Measurements from ENCODE around the gene GNAS. TPM values are rescaled to one million over a fixed set of nuclear protein-coding genes. Genes with fewer than 3 reads are reported as not detected.

The GNAS gene
- total RNA-seq, 1 donor from 2014 or later = 375 TPM

DNA sequence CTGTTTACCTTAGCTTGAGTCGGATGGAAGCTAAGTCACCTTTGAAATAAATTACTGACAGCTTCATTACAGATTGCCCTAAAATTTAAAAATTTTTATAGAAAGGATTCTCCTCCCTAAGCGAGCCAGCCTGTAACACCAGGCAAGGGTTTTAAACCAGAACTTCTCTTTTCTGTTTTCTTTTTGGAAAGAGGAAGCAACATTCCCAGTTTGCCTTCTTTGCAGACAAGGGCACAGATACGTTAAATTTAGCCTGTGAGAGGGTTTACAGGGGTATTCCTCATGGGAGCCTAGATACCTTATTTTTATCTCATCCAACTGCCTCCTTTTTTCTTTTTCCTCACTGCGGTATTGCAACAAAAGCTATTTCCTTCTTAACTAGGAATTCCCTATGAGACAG is 45.0 kb downstream of the GNAS start:
- no peak for DNase-seq (ENCODE audit: low read depth in 2 of 2)

DNA sequence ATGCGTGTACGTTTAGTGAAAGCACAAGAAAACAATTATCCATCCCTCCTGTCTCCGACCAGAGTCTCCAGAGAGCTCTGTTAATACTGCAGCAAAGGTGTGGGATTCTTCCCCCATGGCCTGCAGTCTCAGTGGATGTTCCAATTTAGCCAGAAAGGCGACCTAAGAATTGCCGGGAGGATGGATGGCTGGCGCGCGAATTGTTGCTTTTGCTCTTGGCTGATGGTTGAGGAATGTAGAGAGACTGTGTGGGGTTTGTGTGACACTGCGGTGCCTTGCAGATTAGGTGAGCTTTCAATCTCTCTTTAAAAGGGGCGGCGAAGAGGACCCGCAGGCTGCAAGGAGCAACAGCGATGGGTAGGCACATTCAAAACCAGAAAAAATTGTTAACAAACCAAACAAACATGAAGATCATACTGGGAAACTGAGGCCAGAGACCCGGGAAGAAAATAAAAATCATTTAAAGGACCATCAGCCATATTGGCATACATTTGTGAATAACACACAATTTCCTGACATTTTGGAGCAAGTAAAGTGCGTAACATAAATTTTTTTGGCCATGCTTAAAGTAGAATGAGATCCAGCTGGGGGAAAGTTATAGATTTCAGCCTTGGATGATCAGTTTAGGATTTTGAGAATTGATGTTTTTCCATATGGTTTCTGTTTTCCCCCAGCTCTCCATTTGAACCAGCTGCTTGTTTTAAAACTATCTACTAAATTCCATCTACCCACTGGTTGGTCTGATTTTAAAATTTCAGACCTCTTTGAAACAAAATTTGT is 46.3 kb downstream of the GNAS start:
- DNase-seq (ENCODE audit: low read depth in 2 of 2) = no peak

DNA sequence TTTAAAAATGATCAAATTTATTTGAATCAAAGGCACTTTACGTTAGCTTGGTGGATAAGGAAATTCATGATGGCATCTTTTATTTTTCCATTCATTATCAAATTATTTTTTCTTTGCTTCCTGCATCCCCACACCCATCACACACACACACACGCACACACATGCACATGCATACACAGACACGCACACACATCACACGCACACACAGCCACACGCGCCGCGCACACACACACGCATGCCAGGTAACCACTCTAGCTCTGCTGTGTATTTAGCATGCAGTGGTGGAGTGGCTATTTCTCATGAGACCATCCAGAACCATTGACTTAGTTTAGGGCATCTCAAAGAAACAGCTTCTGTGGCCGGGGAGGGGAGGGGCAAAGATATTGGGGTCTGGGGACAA is 47.0 kb downstream of the GNAS start:
- no peak for DNase-seq (ENCODE audit: low read depth in 2 of 2)

DNA sequence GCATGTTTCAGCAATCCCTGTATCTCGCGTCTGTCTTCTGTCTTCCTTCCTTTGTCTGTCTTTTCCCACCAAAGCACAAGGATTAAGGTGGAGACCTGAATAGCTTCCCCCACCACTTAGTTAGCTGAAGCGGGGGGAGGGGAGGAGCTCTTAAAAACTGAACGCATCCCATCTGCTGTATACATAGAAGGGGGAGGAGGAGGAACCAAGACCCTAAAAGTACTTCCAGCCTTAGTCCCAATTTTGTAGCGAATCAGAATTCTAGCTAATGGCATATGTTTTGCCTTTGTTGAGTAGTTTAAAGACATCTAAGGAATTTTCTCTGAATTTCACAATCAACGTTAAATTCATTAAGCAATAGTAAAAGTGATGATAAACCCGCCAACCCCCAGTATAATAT is 47.9 kb downstream of the GNAS start:
- no peak for DNase-seq (ENCODE audit: low read depth in 2 of 2)

DNA sequence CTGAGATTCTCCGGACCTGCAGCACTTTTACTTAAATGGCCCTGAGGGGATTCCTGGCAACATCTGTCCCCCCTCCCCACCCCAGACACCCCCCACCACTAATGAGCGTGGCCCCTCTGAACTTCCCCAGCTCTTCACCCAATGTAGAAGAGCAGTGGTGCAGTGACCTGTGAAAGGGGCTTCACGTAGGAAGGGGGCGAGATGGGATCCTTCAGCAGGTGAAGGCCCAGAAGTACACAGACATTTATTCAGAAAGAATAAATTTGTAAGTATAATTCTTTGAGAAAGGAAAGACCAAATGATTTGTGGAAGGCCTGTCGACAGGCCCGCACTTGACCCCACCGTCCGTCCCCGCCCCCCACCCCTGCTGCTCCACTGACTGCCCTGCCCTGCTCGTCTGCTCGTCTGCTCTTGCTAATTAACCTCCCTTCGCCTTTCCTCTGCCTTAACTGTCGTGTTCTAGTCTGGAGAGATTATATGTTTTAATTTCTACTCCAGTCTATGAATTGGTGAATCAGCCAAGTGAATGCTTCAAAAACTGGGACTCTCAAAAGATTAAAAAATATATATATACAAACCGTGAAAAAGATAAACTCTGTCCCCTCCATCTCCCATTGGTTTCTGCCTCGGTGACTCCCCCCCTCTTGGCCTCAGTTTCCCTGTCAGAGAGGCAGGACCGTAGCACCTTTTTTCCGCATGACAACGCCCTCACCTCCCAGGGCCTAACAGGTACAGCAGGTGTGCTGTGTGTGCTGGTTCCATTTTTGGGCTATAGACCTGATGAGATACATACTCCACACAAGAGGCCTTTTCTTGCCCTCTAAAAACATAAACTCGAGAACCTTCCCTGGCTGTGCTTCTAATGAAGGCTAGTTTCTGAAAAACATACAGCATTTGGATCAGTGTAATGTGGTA is 49.2 kb downstream of the GNAS start:
- no peak for DNase-seq (ENCODE audit: low read depth in 2 of 2)

DNA sequence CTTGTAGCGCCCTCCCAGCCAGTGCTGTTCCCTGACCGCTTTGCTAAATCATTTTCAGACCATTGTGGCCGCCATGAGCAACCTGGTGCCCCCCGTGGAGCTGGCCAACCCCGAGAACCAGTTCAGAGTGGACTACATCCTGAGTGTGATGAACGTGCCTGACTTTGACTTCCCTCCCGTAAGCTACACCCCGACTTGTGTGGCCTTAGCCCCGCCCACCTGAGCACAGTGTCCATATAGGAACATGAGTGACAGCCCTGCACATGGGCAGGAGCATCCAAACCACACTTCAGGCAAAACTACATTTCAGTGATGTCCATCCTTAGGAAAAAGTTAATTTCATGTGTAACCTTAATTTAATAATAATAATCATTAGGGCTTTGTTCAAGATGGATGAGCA is 51.1 kb downstream of the GNAS start:
- no peak for DNase-seq (ENCODE audit: low read depth in 2 of 2)

DNA sequence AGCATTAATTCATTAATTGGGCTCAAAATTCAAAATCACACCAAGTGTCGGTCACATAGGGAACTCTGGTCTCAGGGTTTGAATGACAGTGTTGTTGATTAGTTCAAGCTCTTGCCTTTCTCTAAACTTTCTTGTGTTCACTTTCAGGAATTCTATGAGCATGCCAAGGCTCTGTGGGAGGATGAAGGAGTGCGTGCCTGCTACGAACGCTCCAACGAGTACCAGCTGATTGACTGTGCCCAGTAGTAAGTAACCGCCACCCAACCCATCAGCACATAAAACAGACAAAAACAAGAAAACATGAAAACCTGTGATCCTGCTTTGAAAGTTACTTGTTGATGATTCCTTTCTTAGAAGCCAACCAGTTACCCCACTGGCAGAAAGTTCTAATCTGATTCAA is 52.7 kb downstream of the GNAS start:
- no peak for DNase-seq (ENCODE audit: low read depth in 2 of 2)

DNA sequence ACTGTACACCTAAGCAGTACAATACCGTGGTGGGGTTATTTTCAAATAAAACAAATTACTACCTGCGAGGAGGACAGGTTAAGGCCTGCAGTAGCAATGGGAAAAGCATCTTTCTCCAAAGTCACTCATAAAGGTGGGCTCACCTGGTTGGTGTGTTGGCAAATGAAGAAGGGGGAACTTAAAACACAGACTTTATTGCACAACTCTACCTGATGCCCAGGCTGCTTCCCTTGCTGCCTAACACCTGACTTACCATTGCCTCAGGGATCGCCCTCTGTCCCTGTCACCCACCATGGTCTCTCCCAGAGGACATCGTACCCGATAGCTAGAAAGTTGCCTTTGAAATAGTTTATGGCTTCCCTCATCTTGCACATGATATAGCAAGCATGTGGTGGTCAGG is 53.6 kb downstream of the GNAS start:
- DNase-seq (ENCODE audit: low read depth in 2 of 2) = no peak

DNA sequence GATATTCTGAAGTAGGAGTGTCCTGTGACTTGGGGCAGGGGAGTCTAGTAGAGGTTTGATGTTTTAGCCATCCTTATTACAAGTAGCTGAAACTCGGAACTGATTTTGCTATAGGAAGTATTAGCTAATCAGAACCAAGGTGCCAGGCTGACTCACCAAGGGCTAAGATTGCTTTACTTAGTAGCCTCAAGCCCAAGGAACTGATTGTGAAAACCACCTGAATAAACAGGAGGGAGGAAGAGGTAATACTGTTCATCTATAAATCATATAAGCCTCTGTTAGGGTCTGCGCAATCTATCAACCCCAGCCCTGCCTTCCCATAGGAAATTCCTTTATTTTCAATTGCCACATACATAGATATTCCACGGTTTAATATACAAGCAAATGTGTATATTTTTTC is 54.4 kb downstream of the GNAS start:
- DNase-seq (ENCODE audit: low read depth in 2 of 2) = peak in 1 of 2 donors; percentile 80

DNA sequence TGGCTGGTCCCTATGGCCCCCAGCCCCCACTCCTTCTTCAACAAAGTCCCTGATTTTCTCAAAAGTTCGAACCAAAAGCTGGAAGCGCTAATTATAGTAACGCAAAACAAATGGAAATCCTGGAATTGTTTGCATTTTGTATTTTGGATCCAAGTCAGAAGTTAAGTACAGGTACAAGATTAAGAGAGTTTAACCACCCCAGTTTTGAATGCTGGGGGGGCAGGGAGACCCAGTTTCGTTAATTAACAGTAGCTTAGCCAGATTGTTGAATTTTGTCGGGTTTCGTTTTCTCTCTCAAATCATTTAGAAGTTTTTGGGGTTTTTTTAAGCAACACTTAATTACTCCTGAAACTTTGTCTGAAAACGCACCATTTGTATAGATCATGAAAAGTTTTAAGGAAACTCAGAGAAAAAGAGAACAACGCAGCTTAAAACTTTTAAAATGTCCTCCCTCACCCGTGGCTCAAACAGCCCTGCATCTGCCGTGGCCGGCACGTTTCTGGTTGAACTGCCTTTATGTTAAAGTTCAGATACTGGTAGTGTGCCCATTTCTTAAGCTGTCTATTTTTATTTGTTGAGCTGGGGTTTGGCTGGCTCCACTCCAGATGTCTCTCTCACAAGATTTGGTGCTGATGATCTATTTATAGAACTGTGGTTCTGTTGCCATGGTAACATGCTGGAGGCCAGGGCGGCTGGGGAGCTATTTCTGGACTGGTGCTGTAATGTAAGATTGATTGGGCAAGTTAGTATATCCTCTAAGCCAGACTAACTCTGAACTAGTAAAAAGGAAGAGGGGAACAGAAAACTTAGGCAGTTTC is 55.0 kb downstream of the GNAS start:
- peak; percentile 91 to 98 for DNase-seq (ENCODE audit: low read depth in 2 of 2)

DNA sequence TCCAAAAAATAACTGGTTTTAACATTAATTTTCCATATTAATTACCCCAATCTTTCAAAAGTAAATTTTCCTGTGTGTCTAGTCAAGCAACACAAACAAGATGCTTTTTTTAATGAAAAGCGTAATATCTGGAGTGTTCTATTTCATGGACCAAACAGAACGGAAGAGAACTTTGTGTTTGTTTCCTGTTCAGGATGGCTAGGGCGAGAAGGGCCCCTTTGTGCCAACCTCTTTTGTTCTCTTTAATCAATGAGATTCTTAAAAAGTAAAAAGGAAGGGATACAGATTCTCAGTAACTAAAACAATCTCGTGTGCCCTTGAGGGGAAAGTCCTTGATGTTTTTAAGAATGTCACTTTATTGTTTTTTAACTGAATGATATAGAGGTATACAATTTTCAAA is 55.7 kb downstream of the GNAS start:
- DNase-seq (ENCODE audit: low read depth in 2 of 2) = peak; percentile 37 to 50

DNA sequence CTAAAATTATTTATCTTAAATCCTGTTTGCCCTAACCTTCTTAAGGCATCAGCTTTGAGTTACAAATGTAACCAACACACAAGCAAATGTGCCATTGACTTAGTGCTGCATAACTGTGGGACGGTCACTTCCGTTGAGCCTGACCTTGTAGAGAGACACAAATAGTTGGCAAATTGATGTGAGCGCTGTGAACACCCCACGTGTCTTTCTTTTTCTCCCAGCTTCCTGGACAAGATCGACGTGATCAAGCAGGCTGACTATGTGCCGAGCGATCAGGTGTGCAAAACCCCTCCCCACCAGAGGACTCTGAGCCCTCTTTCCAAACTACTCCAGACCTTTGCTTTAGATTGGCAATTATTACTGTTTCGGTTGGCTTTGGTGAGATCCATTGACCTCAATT is 56.4 kb downstream of the GNAS start:
- DNase-seq (ENCODE audit: low read depth in 2 of 2) = peak in 1 of 2 donors; percentile 31

DNA sequence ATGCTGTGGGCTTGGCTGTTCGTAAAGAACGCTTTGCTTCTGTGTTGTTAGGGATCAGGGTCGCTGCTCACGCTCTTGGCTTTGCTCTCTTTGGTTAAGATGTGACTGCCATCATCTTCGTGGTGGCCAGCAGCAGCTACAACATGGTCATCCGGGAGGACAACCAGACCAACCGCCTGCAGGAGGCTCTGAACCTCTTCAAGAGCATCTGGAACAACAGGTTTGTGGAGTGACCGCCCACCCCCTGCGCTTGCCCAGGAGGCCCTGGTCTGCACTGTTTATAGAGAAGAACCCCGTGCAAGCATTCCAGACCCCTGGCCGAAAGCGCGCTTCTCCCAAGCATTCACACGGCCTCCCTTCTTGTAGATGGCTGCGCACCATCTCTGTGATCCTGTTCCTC is 57.1 kb downstream of the GNAS start:
- DNase-seq (ENCODE audit: low read depth in 2 of 2) = no peak

DNA sequence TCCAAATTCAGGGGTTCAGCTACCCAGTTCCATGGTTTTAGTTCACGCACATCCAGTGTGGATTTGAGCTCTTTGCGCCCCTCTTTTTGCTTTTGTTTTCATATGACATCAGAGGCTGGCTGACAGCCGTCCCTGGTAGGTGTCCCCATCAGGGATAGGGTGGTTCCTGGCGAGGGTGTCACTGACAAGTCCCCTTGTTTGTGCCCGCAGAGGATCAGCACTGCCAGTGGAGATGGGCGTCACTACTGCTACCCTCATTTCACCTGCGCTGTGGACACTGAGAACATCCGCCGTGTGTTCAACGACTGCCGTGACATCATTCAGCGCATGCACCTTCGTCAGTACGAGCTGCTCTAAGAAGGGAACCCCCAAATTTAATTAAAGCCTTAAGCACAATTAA is 58.0 kb downstream of the GNAS start:
- no peak for DNase-seq (ENCODE audit: low read depth in 2 of 2)

DNA sequence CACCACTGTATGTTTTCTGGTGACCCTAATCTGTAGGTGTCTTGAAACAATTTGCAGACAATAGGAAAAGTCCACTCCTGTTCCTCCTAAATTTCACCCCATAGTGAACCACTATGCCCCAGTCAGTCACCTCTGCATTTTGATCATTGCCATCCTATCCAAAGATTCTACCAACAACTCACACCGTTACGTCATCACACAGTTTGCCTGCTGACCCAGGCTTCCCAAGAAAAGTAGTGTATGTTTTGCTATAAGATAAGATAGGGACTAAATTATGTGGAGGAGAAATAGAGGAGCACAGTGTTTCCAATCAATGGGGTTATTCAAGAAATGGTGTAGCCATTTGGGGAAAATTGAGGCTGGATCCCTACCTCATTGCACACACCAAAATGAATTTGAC is 58.8 kb downstream of the GNAS start:
- no peak for DNase-seq (ENCODE audit: low read depth in 2 of 2)

DNA sequence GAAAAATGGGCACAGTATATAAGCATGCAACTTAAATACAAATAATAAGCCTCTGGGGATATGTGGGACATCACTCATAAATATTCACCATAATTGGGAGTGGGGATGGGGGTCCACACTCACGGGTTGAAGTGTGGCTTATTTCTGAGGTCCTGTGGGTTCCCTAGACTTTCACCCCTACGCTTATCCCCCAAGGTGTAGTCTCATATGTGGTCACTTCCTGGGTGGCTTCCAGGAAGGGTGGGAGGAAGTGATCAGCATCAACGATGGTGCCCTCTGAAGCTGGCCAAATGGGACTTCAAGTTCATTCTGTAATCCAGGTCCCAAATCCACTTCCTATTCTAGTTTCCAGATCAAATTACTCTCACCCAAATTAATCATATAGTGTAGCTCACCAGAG is 59.5 kb downstream of the GNAS start:
- DNase-seq (ENCODE audit: low read depth in 2 of 2) = no peak

DNA sequence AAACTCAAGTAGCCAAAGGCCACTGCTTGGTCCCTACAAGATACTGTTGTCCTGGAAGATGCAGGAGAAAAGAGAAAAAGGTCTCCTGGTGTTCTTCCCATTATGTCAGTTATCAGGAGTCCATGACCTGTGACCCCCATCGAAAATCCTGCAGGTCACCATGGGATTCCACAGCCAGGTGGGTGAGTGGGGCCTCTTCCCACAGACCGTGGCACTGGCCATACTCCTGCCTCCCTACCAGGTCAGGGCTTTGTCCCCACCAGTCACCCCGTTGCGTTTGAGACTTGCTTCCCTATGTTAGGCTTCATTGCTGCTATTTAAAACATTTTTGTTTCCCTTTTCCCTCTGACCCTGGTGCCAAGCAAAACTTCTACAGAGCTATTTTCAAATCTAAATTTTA is 60.6 kb downstream of the GNAS start:
- DNase-seq (ENCODE audit: low read depth in 2 of 2) = no peak

DNA sequence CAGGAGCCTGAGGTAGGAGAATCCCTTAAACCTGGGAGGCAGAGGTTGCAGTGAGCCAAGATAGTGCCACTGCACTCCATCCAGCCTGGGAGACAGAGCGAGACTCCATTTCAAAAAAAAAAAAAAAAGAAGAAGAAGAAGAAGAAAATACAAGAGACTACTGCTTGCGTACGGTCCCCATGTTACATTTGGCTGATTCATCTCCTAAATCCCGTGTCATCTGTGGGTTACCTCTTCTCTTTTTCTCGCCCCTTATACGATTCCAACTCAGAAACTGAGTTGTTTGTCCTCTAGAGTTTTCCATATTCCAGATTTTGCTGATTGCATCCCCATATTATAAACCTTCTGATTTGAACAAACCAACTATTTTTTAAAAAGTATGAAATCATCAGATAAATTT is 66.1 kb downstream of the GNAS start:
- no peak for DNase-seq (ENCODE audit: low read depth in 2 of 2)

DNA sequence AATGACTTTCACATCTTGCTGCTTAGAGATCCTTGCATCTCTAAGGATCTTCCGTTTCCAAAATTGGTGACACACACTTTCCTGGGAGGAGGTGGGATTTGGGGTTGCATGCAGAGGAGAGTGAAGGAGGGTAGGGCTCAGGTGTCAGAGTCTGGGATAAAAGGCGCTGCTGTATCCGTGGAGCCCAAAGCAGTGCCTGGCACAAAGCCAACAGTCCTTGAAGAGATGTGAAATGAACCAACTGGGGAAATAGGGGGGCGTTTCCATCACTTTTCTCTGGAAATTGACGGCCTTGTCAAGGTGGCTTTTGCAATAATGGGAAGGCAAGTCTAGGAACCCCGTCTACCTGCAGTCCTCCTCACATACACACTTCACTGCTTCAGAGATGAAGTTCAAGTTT is 69.0 kb downstream of the GNAS start:
- no peak for DNase-seq (ENCODE audit: low read depth in 2 of 2)

DNA sequence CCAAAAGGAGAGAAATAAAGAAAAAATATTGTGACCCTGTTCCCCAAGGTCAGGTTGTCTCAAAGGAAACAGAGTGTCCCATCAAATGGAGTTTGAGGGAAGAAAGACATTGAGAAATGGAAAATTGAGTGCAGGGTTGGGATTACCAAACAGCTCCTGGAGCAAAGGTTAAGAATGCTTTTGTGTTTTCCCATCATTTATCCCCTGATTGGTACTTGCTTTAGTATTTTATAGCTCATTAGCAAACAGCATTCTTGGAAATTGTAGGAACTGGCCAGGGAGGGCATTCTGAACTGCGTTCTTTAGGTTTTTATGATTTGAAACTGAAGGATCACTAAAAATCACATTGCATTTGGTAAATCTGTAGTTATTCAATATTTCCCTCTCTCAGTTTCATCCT is 69.5 kb downstream of the GNAS start:
- DNase-seq (ENCODE audit: low read depth in 2 of 2) = no peak

DNA sequence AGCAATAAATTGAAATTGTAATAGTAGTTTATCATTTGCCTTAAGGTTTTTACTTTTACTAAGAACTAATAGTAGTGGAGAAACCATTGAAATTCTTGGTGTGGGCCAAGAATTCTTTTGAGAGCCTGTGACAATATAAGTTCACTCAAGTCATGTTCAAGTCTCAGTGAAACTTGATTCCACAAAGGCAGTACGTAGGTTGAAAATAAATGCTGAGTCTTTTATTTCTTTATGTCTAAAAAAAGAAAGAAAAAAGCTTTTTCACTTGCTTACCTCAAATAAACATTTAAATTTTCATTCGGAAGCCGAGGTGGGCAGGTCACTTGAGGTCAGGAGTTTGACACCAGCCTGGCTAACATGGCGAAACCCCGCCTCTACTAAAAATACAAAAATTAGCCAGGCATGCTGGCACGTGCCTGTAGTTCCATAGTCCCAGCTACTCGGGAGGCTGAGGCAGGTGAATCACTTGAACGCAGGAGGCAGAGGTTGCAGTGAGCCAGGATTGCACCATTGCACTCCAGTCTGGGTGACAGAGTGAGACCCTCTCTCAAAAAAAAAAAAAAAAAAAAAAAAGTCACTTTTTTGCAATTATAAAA is 70.7 kb downstream of the GNAS start:
- DNase-seq (ENCODE audit: low read depth in 2 of 2) = no peak

Measured in lung microvascular endothelial cell (primary cell).